Activated naive CD4-positive, alpha-beta T cell treated with anti-CD3 and anti-CD28 coated beads, Interleukin-2, amount 50 U/mL, for 24 hours (primary cell): ENCODE data around the gene DCC.

ENCODE experiments used
- H3K27ac Mint-ChIP-seq: one replicate; pipeline ENCODE4 v1.8.0; 2021; ENCODE audit warnings: mild to moderate bottlenecking, mixed read lengths
- H3K27me3 Mint-ChIP-seq: one replicate; pipeline ENCODE4 v1.8.0; 2021; ENCODE audit warnings: mixed read lengths
- H3K36me3 Mint-ChIP-seq: one replicate; pipeline ENCODE4 v1.8.0; 2021; ENCODE audit warnings: mixed read lengths
- H3K4me1 Mint-ChIP-seq: one replicate; pipeline ENCODE4 v1.8.0; 2021; ENCODE audit warnings: mixed read lengths
- H3K4me3 Mint-ChIP-seq: one replicate; pipeline ENCODE4 v1.8.0; 2021; ENCODE audit warnings: mild to moderate bottlenecking, mixed read lengths
- H3K9me3 Mint-ChIP-seq: one replicate; pipeline ENCODE4 v1.8.0; 2021; ENCODE audit warnings: mixed read lengths

The DCC gene

GRCh38 chr18:53253789-53254188 lies 913.8 kb downstream of the DCC start:
- Mint-ChIP-seq H3K4me3 (no peak overlapping the region), H3K4me1 (no peaks in the 10 kb centered on the region), H3K36me3 (no peaks in the 10 kb centered on the region), H3K9me3 (peaks cover 17% of the 10 kb centered on the region), H3K27ac (no peak overlapping the region), H3K27me3 (no peaks in the 10 kb centered on the region)

- H3K27ac Mint-ChIP-seq, result no peak overlapping the region
- peaks cover 17% of the 10 kb centered on the region for H3K9me3 Mint-ChIP-seq
- no peaks in the 10 kb centered on the region for H3K36me3 Mint-ChIP-seq
- no peak overlapping the region for H3K4me3 Mint-ChIP-seq
- H3K27me3 Mint-ChIP-seq, result no peaks in the 10 kb centered on the region
- no peaks in the 10 kb centered on the region for H3K4me1 Mint-ChIP-seq
Measured at GRCh38 chr18:53254265-53254664, 914.3 kb downstream of the DCC start.

GRCh38 chr18:53261241-53261640 lies 921.2 kb downstream of the DCC start:
- no peaks in the 10 kb centered on the region for H3K4me1 Mint-ChIP-seq
- H3K9me3 Mint-ChIP-seq, result peaks cover 5% of the 10 kb centered on the region
- no peak overlapping the region for H3K27ac Mint-ChIP-seq
- no peaks in the 10 kb centered on the region for H3K27me3 Mint-ChIP-seq
- no peak overlapping the region for H3K4me3 Mint-ChIP-seq
- no peaks in the 10 kb centered on the region for H3K36me3 Mint-ChIP-seq

- Mint-ChIP-seq H3K27me3 (no peaks in the 10 kb centered on the region), H3K27ac (no peak overlapping the region), H3K4me3 (no peak overlapping the region), H3K4me1 (no peaks in the 10 kb centered on the region), H3K36me3 (no peaks in the 10 kb centered on the region), H3K9me3 (no peaks in the 10 kb centered on the region)
Measured at GRCh38 chr18:53266850-53267249, 926.9 kb downstream of the DCC start.

- Mint-ChIP-seq H3K4me1 (no peaks in the 10 kb centered on the region), H3K27me3 (no peaks in the 10 kb centered on the region), H3K27ac (no peak overlapping the region), H3K36me3 (no peaks in the 10 kb centered on the region), H3K4me3 (no peak overlapping the region), H3K9me3 (no peaks in the 10 kb centered on the region)
Measured at GRCh38 chr18:53268455-53268854, 928.5 kb downstream of the DCC start.

GRCh38 chr18:53281406-53281805 lies 941.4 kb downstream of the DCC start:
- H3K36me3 Mint-ChIP-seq, result no peaks in the 10 kb centered on the region

GRCh38 chr18:53283708-53284107 lies 943.7 kb downstream of the DCC start:
- H3K9me3 Mint-ChIP-seq, result no peaks in the 10 kb centered on the region
- no peaks in the 10 kb centered on the region for H3K27me3 Mint-ChIP-seq
- H3K4me1 Mint-ChIP-seq, result no peaks in the 10 kb centered on the region
- no peak overlapping the region for H3K27ac Mint-ChIP-seq
- H3K4me3 Mint-ChIP-seq, result no peak overlapping the region
- H3K36me3 Mint-ChIP-seq, result no peaks in the 10 kb centered on the region

More at GRCh38 chr18:53281406-53281805, 941.4 kb downstream of the DCC start:
- Mint-ChIP-seq H3K27me3 (no peaks in the 10 kb centered on the region), H3K4me3 (no peak overlapping the region), H3K27ac (no peak overlapping the region), H3K4me1 (no peaks in the 10 kb centered on the region), H3K9me3 (no peaks in the 10 kb centered on the region)

- H3K27me3 Mint-ChIP-seq, result no peaks in the 10 kb centered on the region
- no peak overlapping the region for H3K27ac Mint-ChIP-seq
- H3K9me3 Mint-ChIP-seq, result peaks cover 14% of the 10 kb centered on the region
- no peaks in the 10 kb centered on the region for H3K4me1 Mint-ChIP-seq
- no peaks in the 10 kb centered on the region for H3K36me3 Mint-ChIP-seq
- no peak overlapping the region for H3K4me3 Mint-ChIP-seq
Measured at GRCh38 chr18:53305461-53305860, 965.5 kb downstream of the DCC start.

GRCh38 chr18:53319628-53320027 lies 979.6 kb downstream of the DCC start:
- Mint-ChIP-seq H3K27ac (no peak overlapping the region), H3K4me3 (no peak overlapping the region), H3K9me3 (peaks cover 13% of the 10 kb centered on the region), H3K27me3 (no peaks in the 10 kb centered on the region), H3K36me3 (no peaks in the 10 kb centered on the region), H3K4me1 (no peaks in the 10 kb centered on the region)

GRCh38 chr18:53322163-53322562 lies 982.2 kb downstream of the DCC start:
- H3K27ac Mint-ChIP-seq, result no peak overlapping the region
- H3K4me3 Mint-ChIP-seq, result no peak overlapping the region
- no peaks in the 10 kb centered on the region for H3K4me1 Mint-ChIP-seq
- no peaks in the 10 kb centered on the region for H3K27me3 Mint-ChIP-seq
- H3K9me3 Mint-ChIP-seq, result peaks cover 13% of the 10 kb centered on the region
- H3K36me3 Mint-ChIP-seq, result no peaks in the 10 kb centered on the region

- H3K4me1 Mint-ChIP-seq, result no peaks in the 10 kb centered on the region
- H3K36me3 Mint-ChIP-seq, result no peaks in the 10 kb centered on the region
- H3K9me3 Mint-ChIP-seq, result peaks cover 8% of the 10 kb centered on the region
- H3K4me3 Mint-ChIP-seq, result no peak overlapping the region
- no peak overlapping the region for H3K27ac Mint-ChIP-seq
- no peaks in the 10 kb centered on the region for H3K27me3 Mint-ChIP-seq
Measured at GRCh38 chr18:53324353-53324752, 984.4 kb downstream of the DCC start.

GRCh38 chr18:53360501-53361443 lies 1020.8 kb downstream of the DCC start:
- H3K27ac Mint-ChIP-seq, result no peak overlapping the region

GRCh38 chr18:53375621-53376020 lies 1035.6 kb downstream of the DCC start:
- no peak overlapping the region for H3K27ac Mint-ChIP-seq
- no peaks in the 10 kb centered on the region for H3K27me3 Mint-ChIP-seq
- H3K9me3 Mint-ChIP-seq, result no peaks in the 10 kb centered on the region
- no peaks in the 10 kb centered on the region for H3K36me3 Mint-ChIP-seq
- no peaks in the 10 kb centered on the region for H3K4me1 Mint-ChIP-seq
- H3K4me3 Mint-ChIP-seq, result no peak overlapping the region

More at GRCh38 chr18:53360501-53361443, 1020.8 kb downstream of the DCC start:
- H3K9me3 Mint-ChIP-seq, result peaks cover 4% of the 10 kb centered on the region
- H3K4me3 Mint-ChIP-seq, result no peak overlapping the region
- no peaks in the 10 kb centered on the region for H3K27me3 Mint-ChIP-seq
- no peaks in the 10 kb centered on the region for H3K4me1 Mint-ChIP-seq
- no peaks in the 10 kb centered on the region for H3K36me3 Mint-ChIP-seq

- Mint-ChIP-seq H3K36me3 (no peaks in the 10 kb centered on the region), H3K9me3 (no peaks in the 10 kb centered on the region), H3K4me3 (no peak overlapping the region), H3K27me3 (no peaks in the 10 kb centered on the region), H3K27ac (no peak overlapping the region), H3K4me1 (no peaks in the 10 kb centered on the region)
Measured at GRCh38 chr18:53380063-53380639, 1040.2 kb downstream of the DCC start.

- H3K4me3 Mint-ChIP-seq, result no peak overlapping the region
- H3K27me3 Mint-ChIP-seq, result no peaks in the 10 kb centered on the region
- H3K4me1 Mint-ChIP-seq, result no peaks in the 10 kb centered on the region
- H3K27ac Mint-ChIP-seq, result no peak overlapping the region
- H3K36me3 Mint-ChIP-seq, result no peaks in the 10 kb centered on the region
- H3K9me3 Mint-ChIP-seq, result no peaks in the 10 kb centered on the region
Measured at GRCh38 chr18:53382870-53383269, 1042.9 kb downstream of the DCC start.

- H3K27me3 Mint-ChIP-seq, result no peaks in the 10 kb centered on the region
- no peaks in the 10 kb centered on the region for H3K36me3 Mint-ChIP-seq
- no peak overlapping the region for H3K4me3 Mint-ChIP-seq
- H3K9me3 Mint-ChIP-seq, result no peaks in the 10 kb centered on the region
- no peaks in the 10 kb centered on the region for H3K4me1 Mint-ChIP-seq
- no peak overlapping the region for H3K27ac Mint-ChIP-seq
Measured at GRCh38 chr18:53385889-53386288, 1045.9 kb downstream of the DCC start.
